AG09319 (cell line): ENCODE data around the gene HPS3.

Experiments
- DNase-seq: peaks from one replicate; pipeline ENCODE4 v3.0.0-alpha.2; 2010; ENCODE audit warnings: low read depth; ENCODE audit errors: extremely low read depth
- CTCF ChIP-seq: IDR thresholded peaks from 2 replicates; pipeline ENCODE4 v1.5.1; 2011; ENCODE audit warnings: low read depth, mild to moderate bottlenecking, inconsistent platforms, low read length, moderate library complexity

Gene HPS3

GRCh38 chr3:149122721-149123578 is 6.5 kb upstream of the HPS3 start:
- TF ChIP-seq CTCF = no peak
- no peak for DNase-seq

DNA sequence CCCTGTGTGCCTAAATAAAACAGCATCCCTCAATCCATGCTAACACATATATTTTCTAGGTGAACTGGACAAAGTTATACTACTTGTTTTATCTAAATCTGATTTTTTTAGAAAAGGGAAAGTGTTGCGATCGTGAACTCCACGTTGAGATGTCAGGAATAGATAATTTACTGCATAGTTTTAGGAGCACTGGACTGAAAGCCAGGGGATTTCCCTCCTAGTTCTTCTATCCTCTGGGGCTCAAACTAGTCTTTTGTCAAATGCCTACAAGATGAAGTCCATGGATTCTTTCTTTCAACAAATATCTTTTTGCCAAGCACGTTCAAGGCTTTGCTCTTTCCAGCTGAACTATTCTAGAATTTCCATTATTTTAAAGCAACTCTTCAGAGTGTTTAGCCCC is 617 bp upstream of the HPS3 start:
- no peak for TF ChIP-seq CTCF
- DNase-seq = no peak

DNA sequence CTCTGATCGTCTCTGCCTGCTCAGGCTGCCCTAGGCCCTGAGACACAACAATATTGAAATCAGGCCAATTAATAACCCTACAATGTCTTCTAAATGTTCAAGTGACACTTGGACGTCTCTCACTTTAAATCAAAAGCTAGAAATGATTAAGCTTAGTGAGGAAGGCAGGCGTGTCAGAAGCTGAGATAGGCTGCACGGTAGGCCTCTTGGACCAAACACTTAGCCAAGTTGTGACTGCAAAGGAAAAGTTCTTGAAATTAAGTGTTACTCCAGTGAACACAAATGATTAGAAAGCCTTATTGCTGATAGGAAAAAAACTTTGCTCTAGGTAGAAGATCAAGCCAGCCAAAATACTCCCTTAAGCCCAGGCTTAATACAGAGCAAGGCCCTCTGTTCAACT is 2.2 kb downstream of the HPS3 start:
- TF ChIP-seq CTCF = no peak
- DNase-seq = no peak

GRCh38 chr3:149134575-149134974 is 5.1 kb downstream of the HPS3 start:
- TF ChIP-seq CTCF = no peak
- no peak for DNase-seq

- DNase-seq = no peak
- no peak for TF ChIP-seq CTCF
Observed at GRCh38 chr3:149142682-149143081, 13.2 kb downstream of the HPS3 start.

DNA sequence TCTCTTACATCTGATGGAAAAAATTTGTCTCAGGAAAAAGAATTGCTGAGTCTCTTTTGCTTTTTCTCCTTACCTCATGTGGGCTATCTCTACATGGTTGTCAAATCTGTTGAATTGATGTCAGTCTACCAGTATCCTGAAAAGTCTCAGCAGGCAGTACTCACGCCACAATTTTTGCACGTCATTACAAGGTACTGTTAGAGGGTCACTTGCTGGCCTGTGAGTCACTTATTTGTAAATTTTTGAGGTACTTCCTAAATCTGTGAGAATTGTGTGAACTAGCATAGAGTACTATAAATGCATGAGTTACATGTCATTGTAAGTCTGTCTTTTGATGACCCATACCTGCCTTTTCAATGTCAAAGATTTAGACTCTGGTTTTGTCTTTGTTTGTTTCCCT is 15.9 kb downstream of the HPS3 start:
- no peak for TF ChIP-seq CTCF
- DNase-seq = no peak

DNA sequence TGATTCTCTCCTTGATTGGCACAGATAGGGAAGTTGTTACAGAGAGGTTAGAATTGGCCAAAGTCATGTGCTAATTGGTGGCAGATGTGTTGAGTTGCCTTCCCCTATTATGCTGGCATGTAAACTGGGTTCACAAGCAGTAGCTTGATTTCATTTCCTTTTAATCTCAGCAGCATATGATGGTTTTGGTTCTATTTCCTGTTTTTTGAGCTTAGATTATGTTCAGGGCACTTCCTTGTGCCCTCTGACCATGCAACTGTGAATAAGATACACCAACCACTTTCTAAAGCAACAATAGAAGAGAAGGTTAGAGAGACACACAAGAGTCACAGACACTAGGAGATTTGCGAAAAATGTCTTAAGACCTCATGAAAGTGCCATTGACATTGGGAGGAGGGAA is 16.5 kb downstream of the HPS3 start:
- TF ChIP-seq CTCF = no peak
- no peak for DNase-seq
